OCI-LY7 (cell line): Measurements from ENCODE around the gene EHBP1. TPM values are rescaled to one million over a fixed set of nuclear protein-coding genes. Genes with fewer than 3 reads are reported as not detected.

Experiments used
- BruUV-seq: library from RNA; stranded (reverse); fragments of 400-500 nt; replicated peaks from 2 replicates; lab custom pipeline; 2021; lab: Mats Ljungman, UMichigan
- CTCF ChIA-PET: fragments of 300-600 bp; sonication (Branson Sonifier 250); formaldehyde crosslinking; loops from one replicate; lab custom pipeline; 2022; ENCODE audit warnings: antibody characterized with exemption; ENCODE audit not compliant: unreplicated experiment; lab: Charles Lee
- POLR2A ChIA-PET: fragments of 300-600 bp; sonication (Branson Sonifier 250); formaldehyde crosslinking; loops from one replicate; lab custom pipeline; 2022; ENCODE audit warnings: antibody characterized with exemption; lab: Charles Lee
- DNase-seq: peaks from one replicate; pipeline ENCODE4 v3.0.0-alpha.2; 2015; ENCODE audit warnings: low spot score
- H2AFZ ChIP-seq: fragments of 200-600 bp; sonication (generic), shearing (Covaris generic); 2 replicates; pipeline ENCODE4 v1.6.1; 2014; ENCODE audit warnings: mild to moderate bottlenecking, antibody characterized with exemption, low read length, moderate library complexity
- H3K27ac ChIP-seq: fragments of 200-600 bp; sonication (generic); 2 replicates; pipeline ENCODE4 v1.5.1; 2014; ENCODE audit warnings: mixed run types, low read depth, mild to moderate bottlenecking, moderate library complexity, low read length, inconsistent platforms; ENCODE audit not compliant: poor library complexity, severe bottlenecking
- H3K36me3 ChIP-seq: fragments of 200-600 bp; sonication (generic); 2 replicates; pipeline ENCODE4 v1.6.1; 2014; ENCODE audit warnings: mild to moderate bottlenecking, antibody characterized with exemption, low read length, moderate library complexity, mixed read lengths; ENCODE audit not compliant: insufficient read depth
- H3K4me1 ChIP-seq: fragments of 200-600 bp; sonication (generic); 2 replicates; pipeline ENCODE4 v1.5.1; 2014; ENCODE audit warnings: mild to moderate bottlenecking, low read length; ENCODE audit not compliant: insufficient read depth, poor library complexity, severe bottlenecking
- H3K4me2 ChIP-seq: fragments of 200-600 bp; sonication (generic); 2 replicates; pipeline ENCODE4 v1.6.1; 2014; ENCODE audit warnings: mild to moderate bottlenecking, low read length
- H3K4me3 ChIP-seq: fragments of 200-600 bp; sonication (generic); 2 replicates; pipeline ENCODE4 v1.5.1; 2014; ENCODE audit warnings: mild to moderate bottlenecking, low read depth, low read length; ENCODE audit not compliant: poor library complexity, severe bottlenecking
- H3K79me2 ChIP-seq: fragments of 200-600 bp; sonication (generic); 2 replicates; pipeline ENCODE4 v1.6.1; 2016; ENCODE audit warnings: low read depth, mild to moderate bottlenecking, low read length, moderate library complexity, mixed read lengths; ENCODE audit not compliant: insufficient read depth
- H3K9me2 ChIP-seq: fragments of 200-600 bp; sonication (generic); 2 replicates; pipeline ENCODE4 v1.6.1; 2016; ENCODE audit warnings: mild to moderate bottlenecking, low read length, mixed read lengths; ENCODE audit not compliant: insufficient read depth
- H3K9me3 ChIP-seq: fragments of 200-600 bp; sonication (generic); 2 replicates; pipeline ENCODE4 v1.6.1; 2014; ENCODE audit warnings: mild to moderate bottlenecking, mixed run types, low read length, mixed read lengths
- H4K20me1 ChIP-seq: fragments of 200-600 bp; sonication (generic); 2 replicates; pipeline ENCODE4 v1.6.1; 2014; ENCODE audit warnings: mild to moderate bottlenecking, antibody characterized with exemption, low read length, moderate library complexity, mixed read lengths; ENCODE audit not compliant: insufficient read depth
- CTCF ChIP-seq: fragments of 200-600 bp; sonication (generic); conservative IDR thresholded peaks from 2 replicates; pipeline ENCODE4 v1.5.1; 2014; ENCODE audit warnings: mild to moderate bottlenecking, antibody characterized with exemption, low read length, moderate library complexity, mixed read lengths
- EZH2phosphoT487 ChIP-seq: fragments of 200-600 bp; sonication (generic); IDR thresholded peaks from 2 replicates; pipeline ENCODE4 v1.6.1; 2018; ENCODE audit warnings: low read depth, borderline replicate concordance, mild to moderate bottlenecking, mixed run types, antibody characterized with exemption, low read length, moderate library complexity, mixed read lengths
- intact Hi-C: fragments of 100-400 bp; cut with micrococcal nuclease; formaldehyde crosslinking; loops from one replicate; pipeline ENCODE4 v1.10.0; 2022; ENCODE audit not compliant: unreplicated experiment
- total RNA-seq, 2 experiments: library from RNA; depleted of rRNA in 1 of 2; stranded (reverse); fragments of >200 nt in 1 of 2; shearing (Covaris generic) in 1 of 2; gene quantifications; 2 replicates each; pipeline ENCODE4 v1.2.3, GENCODE V29; 2014 to 2022

Gene EHBP1
- total RNA-seq, 2 experiments from 2014 or later: 26.8 to 34.1 TPM

- CTCF ChIA-PET: no interaction called here
- Histone ChIP-seq H3K4me2 (no peak overlapping the region), H3K36me3 (no peaks in the 10 kb centered on the region), H3K79me2 (no peaks in the 10 kb centered on the region), H3K4me3 (no peak overlapping the region), H4K20me1 (no peaks in the 10 kb centered on the region), H3K9me3 (no peaks in the 10 kb centered on the region), H2AFZ (no peak overlapping the region), H3K27ac (no peak overlapping the region), H3K9me2 (no peaks in the 10 kb centered on the region), H3K4me1 (no peaks in the 10 kb centered on the region)
- POLR2A ChIA-PET: no interaction called here
- DNase-seq: no peak
- TF ChIP-seq CTCF (no peak), EZH2phosphoT487 (no peak)
- BruUV-seq: no TSS peak
- intact Hi-C loops: no loop called here
These were observed 42.1 kb upstream of the EHBP1 start for GRCh38 chr2:62663411-62663810.

GRCh38 chr2:62663920-62664795 is 41.4 kb upstream of the EHBP1 start:
- POLR2A ChIA-PET: interaction anchor here (0.7 kb wide), 1 partner anchor 776 kb away, joined by 3 read pairs; no protein-coding TSS in a partner anchor
- no peak overlapping the region for H3K4me3 ChIP-seq
- no peak overlapping the region for H2AFZ ChIP-seq
- H3K4me1 ChIP-seq: no peaks in the 10 kb centered on the region
- no peak for DNase-seq
- H3K4me2 ChIP-seq: no peak overlapping the region
- TF ChIP-seq EZH2phosphoT487 (no peak), CTCF (no peak)
- H3K27ac ChIP-seq: no peak overlapping the region
- intact Hi-C loops: no loop called here
- H3K79me2 ChIP-seq: no peaks in the 10 kb centered on the region
- CTCF ChIA-PET: no interaction called here
- no peaks in the 10 kb centered on the region for H4K20me1 ChIP-seq
- H3K9me3 ChIP-seq: no peaks in the 10 kb centered on the region
- no TSS peak for BruUV-seq
- no peaks in the 10 kb centered on the region for H3K36me3 ChIP-seq
- no peaks in the 10 kb centered on the region for H3K9me2 ChIP-seq

GRCh38 chr2:62665446-62665845 is 40.1 kb upstream of the EHBP1 start:
- CTCF ChIA-PET: interaction anchor here (0.6 kb wide), 1 partner anchor 125 kb away, joined by 4 read pairs; no protein-coding TSS in a partner anchor
- no peaks in the 10 kb centered on the region for H3K9me3 ChIP-seq
- H3K79me2 ChIP-seq: no peaks in the 10 kb centered on the region
- no peak overlapping the region for H3K4me2 ChIP-seq
- H3K36me3 ChIP-seq: no peaks in the 10 kb centered on the region
- no peak overlapping the region for H3K4me3 ChIP-seq
- no peak overlapping the region for H2AFZ ChIP-seq
- no peaks in the 10 kb centered on the region for H4K20me1 ChIP-seq
- TF ChIP-seq CTCF (no peak), EZH2phosphoT487 (no peak)
- no peak for DNase-seq
- POLR2A ChIA-PET: no interaction called here
- no peak overlapping the region for H3K27ac ChIP-seq
- intact Hi-C loops: no loop called here
- H3K9me2 ChIP-seq: no peaks in the 10 kb centered on the region
- H3K4me1 ChIP-seq: no peaks in the 10 kb centered on the region
- no TSS peak for BruUV-seq
